Activated T-cell treated with anti-CD3 and anti-CD28 coated beads, Interleukin-2, amount 50 U/mL, for 4 hours (primary cell): Measurements from ENCODE around the gene CYGB. TPM values are rescaled to one million over a fixed set of nuclear protein-coding genes. Genes with fewer than 3 reads are reported as not detected.

Experiments used
- ATAC-seq, 2 donors: fragments of 200-7000 bp; cut with Tn5 transposase; one replicate each; pipeline ENCODE4 v1.10.0; 2021
- DNase-seq: peaks from one replicate; pipeline ENCODE4 v3.0.0-alpha.2; 2020
- H3K27me3 Mint-ChIP-seq: one replicate; pipeline ENCODE4 v1.8.0; 2021; ENCODE audit warnings: low read depth, mixed read lengths
- H3K36me3 Mint-ChIP-seq: one replicate; pipeline ENCODE4 v1.8.0; 2022; ENCODE audit warnings: mixed read lengths; ENCODE audit not compliant: insufficient read depth
- H3K4me1 Mint-ChIP-seq: one replicate; pipeline ENCODE4 v1.8.0; 2021; ENCODE audit warnings: low read depth, mixed read lengths
- H3K4me3 Mint-ChIP-seq: one replicate; pipeline ENCODE4 v1.8.0; 2021; ENCODE audit warnings: mild to moderate bottlenecking, moderate library complexity, mixed read lengths
- H3K9me3 Mint-ChIP-seq: one replicate; pipeline ENCODE4 v1.8.0; 2021; ENCODE audit warnings: mixed read lengths
- total RNA-seq, 3 donors: library from RNA; stranded (reverse); gene quantifications; one replicate each; pipeline ENCODE4 v1.2.1, GENCODE V29; 2021

The CYGB gene
- total RNA-seq, 3 donors from 2014 or later = not detected

- DNase-seq (no peak), ATAC-seq (no peak)
- no peaks in the 10 kb centered on the region for H3K36me3 Mint-ChIP-seq
- no peaks in the 10 kb centered on the region for H3K9me3 Mint-ChIP-seq
- peak overlapping the region; percentile 80 for H3K4me3 Mint-ChIP-seq
- H3K27me3 Mint-ChIP-seq = no peaks in the 10 kb centered on the region
- H3K4me1 Mint-ChIP-seq = peaks cover 53% of the 10 kb centered on the region
Measured at GRCh38 chr17:76501827-76502307, 35.6 kb downstream of the CYGB start.

GRCh38 chr17:76501018-76501826, 36.3 kb downstream of the CYGB start, which contains the start of gene RHBDF2:
RHBDF2 (minus strand) TSS chr17:76501423; CDS start chr17:76481524, 19,899 bp downstream.
- DNase-seq (peak; percentile 98), ATAC-seq (peak; percentile 94)
- Mint-ChIP-seq H3K27me3 (no peaks in the 10 kb centered on the region), H3K4me1 (peaks cover 53% of the 10 kb centered on the region), H3K9me3 (no peaks in the 10 kb centered on the region), H3K4me3 (peak within 1 kb of the TSS; percentile 90), H3K36me3 (no peaks in the 10 kb centered on the region)

- Mint-ChIP-seq H3K4me3 (peak overlapping the region; percentile 90), H3K36me3 (no peaks in the 10 kb centered on the region), H3K4me1 (peaks cover 57% of the 10 kb centered on the region), H3K27me3 (no peaks in the 10 kb centered on the region), H3K9me3 (no peaks in the 10 kb centered on the region)
- peak; percentile 34 to 40 for ATAC-seq
- no peak for DNase-seq
Measured at GRCh38 chr17:76500747-76501017, 36.8 kb downstream of the CYGB start.

GRCh38 chr17:76500074-76500746, 37.3 kb downstream of the CYGB start:
- H3K4me1 Mint-ChIP-seq = peaks cover 61% of the 10 kb centered on the region
- H3K36me3 Mint-ChIP-seq = no peaks in the 10 kb centered on the region
- no peaks in the 10 kb centered on the region for H3K27me3 Mint-ChIP-seq
- no peaks in the 10 kb centered on the region for H3K9me3 Mint-ChIP-seq
- peak overlapping the region; percentile 90 for H3K4me3 Mint-ChIP-seq
- DNase-seq = no peak
- no peak for ATAC-seq

GRCh38 chr17:76499267-76499667, 38.2 kb downstream of the CYGB start:
- Mint-ChIP-seq H3K9me3 (no peaks in the 10 kb centered on the region), H3K36me3 (no peaks in the 10 kb centered on the region), H3K27me3 (no peaks in the 10 kb centered on the region), H3K4me3 (peak overlapping the region; percentile 90), H3K4me1 (peaks cover 64% of the 10 kb centered on the region)
- DNase-seq (no peak), ATAC-seq (no peak)

DNA sequence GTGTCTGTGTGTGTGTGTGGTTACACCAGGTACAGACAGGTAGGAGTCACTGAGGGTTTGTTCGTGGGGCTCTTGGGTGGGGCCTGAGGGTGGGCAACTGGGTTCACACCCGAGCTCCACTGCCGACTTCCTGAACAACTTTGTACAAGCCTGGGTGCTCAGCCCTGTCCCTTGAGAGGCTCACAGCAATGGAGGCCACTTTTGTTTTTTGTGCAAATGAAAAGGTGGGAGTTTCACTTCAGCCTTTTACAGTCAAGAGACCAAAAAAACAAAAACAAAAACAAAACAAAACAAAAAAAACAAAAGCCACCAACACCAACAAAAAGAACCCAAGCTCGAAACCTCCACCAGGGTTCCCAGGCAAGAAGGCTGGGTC, 38.6 kb downstream of the CYGB start:
- H3K4me1 Mint-ChIP-seq = peaks cover 68% of the 10 kb centered on the region
- ATAC-seq = no peak
- no peaks in the 10 kb centered on the region for H3K9me3 Mint-ChIP-seq
- peak overlapping the region; percentile 90 for H3K4me3 Mint-ChIP-seq
- no peaks in the 10 kb centered on the region for H3K36me3 Mint-ChIP-seq
- no peaks in the 10 kb centered on the region for H3K27me3 Mint-ChIP-seq
- DNase-seq = no peak

DNA sequence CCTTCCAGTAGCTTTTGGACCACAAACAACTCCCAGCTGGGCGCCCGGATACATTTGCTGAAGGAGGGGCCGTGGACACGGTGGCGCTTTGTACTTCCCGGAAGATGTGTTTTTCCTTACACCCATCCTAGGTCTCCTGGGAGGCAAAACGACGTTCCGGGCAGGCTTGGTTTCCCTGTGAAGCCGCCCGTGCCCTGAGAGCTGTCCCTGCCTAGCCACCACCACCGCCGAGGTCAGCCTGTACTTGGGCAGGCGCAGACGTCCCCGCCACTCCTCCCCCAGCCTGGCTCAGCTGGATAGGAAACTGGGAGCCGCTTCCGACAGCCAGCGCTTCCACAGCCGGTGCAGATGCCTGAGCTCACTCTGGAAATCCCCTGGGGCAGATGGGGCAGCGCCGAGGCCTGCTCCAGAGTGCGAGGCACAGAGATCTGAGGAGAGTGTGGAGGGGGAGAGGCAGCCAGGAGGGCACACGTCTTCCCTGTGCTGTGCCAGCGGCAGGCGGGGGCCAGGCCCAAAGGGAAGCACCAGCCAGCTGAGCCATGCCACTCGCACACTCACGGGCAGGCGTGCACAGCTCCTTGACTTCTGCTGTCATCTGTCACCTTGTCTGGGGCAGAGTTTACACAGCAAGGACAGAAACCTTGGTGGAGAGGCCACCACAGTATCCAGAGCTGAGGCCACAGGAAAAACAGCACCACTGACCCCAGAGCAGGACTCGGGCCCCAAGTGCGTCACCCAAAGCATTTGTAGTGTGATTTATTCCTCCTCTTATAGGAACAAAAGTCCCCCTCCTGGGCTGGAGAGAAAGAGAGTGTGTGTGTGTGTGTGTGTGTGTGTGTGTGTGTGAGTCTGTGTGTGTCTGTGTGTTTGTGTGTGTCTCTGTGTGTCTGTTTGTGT, 39.3 kb downstream of the CYGB start:
- peak overlapping the region; percentile 90 for H3K4me3 Mint-ChIP-seq
- DNase-seq (no peak), ATAC-seq (no peak)
- H3K36me3 Mint-ChIP-seq = no peaks in the 10 kb centered on the region
- H3K9me3 Mint-ChIP-seq = no peaks in the 10 kb centered on the region
- H3K27me3 Mint-ChIP-seq = no peaks in the 10 kb centered on the region
- peaks cover 74% of the 10 kb centered on the region for H3K4me1 Mint-ChIP-seq

GRCh38 chr17:76497699-76497978, 39.9 kb downstream of the CYGB start:
- DNase-seq (no peak), ATAC-seq (no peak)
- Mint-ChIP-seq H3K27me3 (no peaks in the 10 kb centered on the region), H3K4me1 (peaks cover 80% of the 10 kb centered on the region), H3K36me3 (no peaks in the 10 kb centered on the region), H3K4me3 (no peak overlapping the region), H3K9me3 (no peaks in the 10 kb centered on the region)

DNA sequence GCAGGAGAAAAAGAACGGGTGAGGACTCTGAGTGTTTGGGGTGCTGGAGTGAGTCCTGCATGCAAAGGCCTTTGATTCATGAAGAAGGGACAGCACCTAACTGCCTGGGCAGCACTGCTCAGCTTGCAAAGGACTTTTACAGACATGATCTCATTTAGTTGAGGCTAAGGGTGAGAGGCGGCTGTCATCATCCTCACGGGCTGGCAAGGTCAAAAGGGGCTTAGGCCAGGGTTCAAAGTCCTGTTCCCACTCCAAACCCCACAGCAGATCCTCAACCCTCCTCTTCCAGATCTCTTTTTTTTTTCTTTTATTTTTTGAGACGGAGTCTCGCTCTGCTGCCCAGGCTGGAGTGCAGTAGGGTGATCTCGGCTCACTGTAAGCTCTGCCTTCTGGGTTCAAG, 41.0 kb downstream of the CYGB start:
- Mint-ChIP-seq H3K9me3 (no peaks in the 10 kb centered on the region), H3K27me3 (no peaks in the 10 kb centered on the region), H3K4me3 (no peak overlapping the region), H3K36me3 (no peaks in the 10 kb centered on the region), H3K4me1 (peaks cover 83% of the 10 kb centered on the region)
- no peak for ATAC-seq
- DNase-seq = no peak

GRCh38 chr17:76495663-76496400, 41.7 kb downstream of the CYGB start:
- H3K27me3 Mint-ChIP-seq = no peaks in the 10 kb centered on the region
- DNase-seq (no peak), ATAC-seq (no peak)
- peaks cover 85% of the 10 kb centered on the region for H3K4me1 Mint-ChIP-seq
- H3K9me3 Mint-ChIP-seq = no peaks in the 10 kb centered on the region
- no peaks in the 10 kb centered on the region for H3K36me3 Mint-ChIP-seq
- H3K4me3 Mint-ChIP-seq = no peak overlapping the region

- peak overlapping the region; percentile 78 for H3K4me3 Mint-ChIP-seq
- H3K27me3 Mint-ChIP-seq = no peaks in the 10 kb centered on the region
- H3K9me3 Mint-ChIP-seq = no peaks in the 10 kb centered on the region
- ATAC-seq = peak; percentile 16 to 22
- no peak for DNase-seq
- H3K4me1 Mint-ChIP-seq = peaks cover 70% of the 10 kb centered on the region
- H3K36me3 Mint-ChIP-seq = no peaks in the 10 kb centered on the region
Measured at GRCh38 chr17:76493505-76494167, 43.9 kb downstream of the CYGB start.

- Mint-ChIP-seq H3K4me1 (peaks cover 65% of the 10 kb centered on the region), H3K27me3 (no peaks in the 10 kb centered on the region), H3K9me3 (no peaks in the 10 kb centered on the region), H3K4me3 (peak overlapping the region; percentile 78), H3K36me3 (no peaks in the 10 kb centered on the region)
- DNase-seq (no peak), ATAC-seq (peak; percentile 67 to 70)
Measured at GRCh38 chr17:76492989-76493501, 44.5 kb downstream of the CYGB start.

DNA sequence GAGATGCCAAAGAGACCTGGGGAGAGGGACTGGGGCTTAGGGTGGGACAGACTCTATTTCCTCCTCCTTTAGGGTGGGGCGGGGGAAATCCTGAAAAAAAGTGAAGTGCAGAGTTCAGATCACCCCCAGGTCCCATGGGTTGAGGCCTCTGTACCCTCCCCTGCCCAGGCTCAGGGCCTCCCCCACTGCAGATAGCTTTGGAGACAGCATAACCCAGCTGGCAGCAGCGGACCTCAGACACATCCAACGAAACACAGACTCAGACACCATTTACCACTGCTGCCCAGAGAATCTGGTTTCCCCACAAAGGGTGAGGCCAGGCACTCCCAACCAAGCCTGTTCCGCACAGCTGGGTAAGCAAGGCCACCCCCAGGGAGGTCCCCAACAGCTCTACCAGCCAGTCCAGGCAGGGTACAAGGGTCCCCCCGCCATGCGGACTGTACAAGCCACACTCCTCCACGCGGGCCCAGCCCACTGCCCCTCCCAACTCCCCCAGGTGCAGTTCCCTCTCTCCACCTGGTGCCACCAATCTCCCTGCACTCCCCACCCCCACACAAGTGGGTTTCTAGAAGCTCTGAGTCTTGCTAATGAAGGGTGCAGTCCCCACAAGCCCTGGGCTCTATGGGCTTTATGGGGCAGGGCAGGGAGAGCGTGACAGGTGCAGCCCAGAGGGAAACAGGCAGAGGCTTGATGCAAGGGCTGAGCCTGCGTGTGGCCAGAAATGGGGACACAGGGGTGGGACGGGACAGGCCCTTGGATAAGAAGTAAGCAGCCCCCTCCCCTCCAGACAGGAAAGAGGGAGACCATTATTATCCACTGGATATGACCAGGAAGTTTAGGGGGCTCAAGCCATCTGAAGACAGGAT, 45.2 kb downstream of the CYGB start:
- peaks cover 4% of the 10 kb centered on the region for H3K36me3 Mint-ChIP-seq
- no peaks in the 10 kb centered on the region for H3K27me3 Mint-ChIP-seq
- H3K4me3 Mint-ChIP-seq = peak overlapping the region; percentile 78
- ATAC-seq = peak; percentile 44 to 45
- H3K9me3 Mint-ChIP-seq = no peaks in the 10 kb centered on the region
- DNase-seq = no peak
- H3K4me1 Mint-ChIP-seq = peaks cover 58% of the 10 kb centered on the region
